HT1080 (cell line): ENCODE measurements around the gene POU4F1. TPM values are rescaled to one million over a fixed set of nuclear protein-coding genes. Genes with fewer than 3 reads are reported as not detected.

ENCODE experiments used
- DNase-seq: peaks from one replicate; pipeline ENCODE4 v3.0.0-alpha.2; 2015; ENCODE audit warnings: low read depth
- total RNA-seq: library from RNA; depleted of rRNA; stranded (reverse); fragments of >200 nt; shearing (Covaris generic); gene quantifications from 2 replicates; pipeline ENCODE4 v1.2.3, GENCODE V29; 2014; rRNA removed

The POU4F1 gene
- total RNA-seq, 1 experiment from 2014 or later: not detected

DNA sequence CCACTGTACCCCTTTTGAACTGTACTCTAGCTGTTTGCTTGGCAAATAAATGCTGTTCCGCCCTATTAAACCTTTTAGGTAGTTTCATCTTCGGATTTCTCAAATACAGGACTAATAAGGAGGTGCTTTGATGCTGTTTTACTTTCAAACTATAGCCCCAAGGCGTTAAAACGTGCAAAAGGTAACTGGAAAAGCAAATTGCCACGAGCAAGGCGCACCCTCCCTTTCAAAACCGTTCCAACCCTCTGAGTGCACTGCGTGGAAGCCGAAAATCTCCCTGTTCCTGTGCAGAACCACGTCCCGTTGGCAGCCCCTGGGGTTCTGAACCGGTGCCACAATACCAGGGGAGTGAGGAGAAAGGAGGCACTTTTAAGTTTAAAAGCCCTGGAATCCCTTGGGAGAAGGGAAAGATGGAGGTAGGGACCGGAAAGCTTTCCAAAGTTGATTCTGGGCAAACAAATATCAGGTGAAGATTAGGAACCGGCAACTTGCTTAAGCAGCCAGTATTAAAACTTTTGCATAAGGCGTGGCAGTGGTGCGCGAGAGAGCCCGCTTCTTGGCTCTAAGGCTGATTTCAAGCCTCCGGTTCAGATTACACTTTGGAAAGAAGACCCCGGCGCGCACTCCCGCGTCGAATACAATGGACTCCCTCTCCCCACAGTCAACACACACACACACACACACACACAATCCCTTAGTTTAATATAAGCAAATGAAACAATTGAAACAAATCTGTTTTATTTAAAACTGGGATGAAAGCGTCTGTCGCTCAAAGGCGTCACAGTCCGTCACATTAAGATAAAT lies 9.5 kb downstream of the POU4F1 start:
- DNase-seq: no peak

DNA sequence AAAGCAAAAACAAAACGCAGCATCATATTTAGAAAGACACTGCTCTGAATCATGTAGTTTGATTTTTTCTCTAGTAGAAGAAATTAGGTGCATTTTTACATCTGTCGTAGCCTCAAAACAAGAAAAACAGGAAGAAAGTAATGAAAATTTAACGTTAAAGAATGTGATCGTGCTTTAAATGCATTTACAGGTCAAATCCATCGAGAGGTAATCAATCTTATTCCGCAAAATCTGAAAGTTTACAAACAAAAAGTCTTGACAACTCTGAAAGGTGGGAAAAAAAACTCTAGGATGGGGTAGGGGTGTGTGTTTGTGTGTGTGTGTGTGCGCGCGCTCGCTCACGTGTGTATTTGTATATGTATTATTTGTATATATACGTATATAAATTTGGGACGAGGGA lies 10.2 kb downstream of the POU4F1 start:
- no peak for DNase-seq

DNA sequence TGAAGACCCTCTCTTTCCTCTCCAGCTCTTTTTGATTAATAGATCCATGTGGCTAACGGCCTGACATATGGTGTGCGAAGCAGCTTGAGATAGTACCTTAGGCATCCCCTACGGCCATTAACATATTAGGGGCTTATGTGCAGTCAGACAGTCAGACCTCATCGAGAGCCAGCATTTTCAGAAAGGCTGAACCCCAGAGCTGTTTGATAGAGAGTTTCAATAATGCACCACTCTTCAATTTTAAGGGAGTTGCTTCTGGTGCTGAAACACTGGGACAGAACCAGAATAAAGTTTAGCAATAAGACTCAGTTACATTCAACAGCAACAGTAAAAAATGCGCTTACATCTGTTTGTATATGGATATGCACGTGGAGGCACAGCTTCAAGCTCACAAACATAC lies 10.8 kb downstream of the POU4F1 start:
- no peak for DNase-seq

DNA sequence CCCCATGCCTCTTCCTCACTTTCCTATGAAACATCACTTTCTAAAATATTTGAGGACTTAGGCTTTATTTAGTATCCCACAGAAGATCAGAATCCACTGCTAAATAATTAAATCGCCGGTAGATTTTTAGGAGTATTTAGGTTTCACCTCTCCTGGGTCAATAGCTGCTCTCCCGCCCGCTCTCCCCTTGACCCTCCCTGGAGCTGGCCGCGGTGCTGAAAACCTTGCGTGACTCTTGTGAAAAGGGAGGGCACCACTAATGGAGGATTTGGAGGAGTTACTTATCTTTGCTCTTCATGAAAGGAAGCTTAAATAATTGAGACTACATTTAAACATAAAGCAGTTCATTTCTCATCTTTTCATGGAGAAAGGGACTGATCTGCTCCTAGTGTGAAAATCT lies 14.1 kb downstream of the POU4F1 start:
- DNase-seq: no peak

DNA sequence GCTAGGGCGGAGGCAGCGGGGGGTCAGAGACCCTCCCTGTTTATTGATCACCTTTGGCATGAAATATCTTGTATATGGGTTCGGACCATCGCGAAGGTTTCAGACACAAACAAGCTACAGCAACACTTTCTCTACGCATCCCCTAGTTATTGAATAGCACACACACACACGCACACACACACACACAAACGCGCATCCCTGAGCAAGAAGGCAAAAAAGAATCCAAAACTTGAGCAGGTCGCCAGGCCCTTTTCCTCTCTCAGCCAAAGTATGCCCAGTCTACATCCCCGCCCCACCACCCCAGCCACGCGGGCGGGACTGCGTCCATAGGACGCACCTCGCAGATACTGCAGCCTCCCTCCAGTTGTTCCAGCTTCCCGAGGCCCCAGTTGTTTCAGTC lies 16.0 kb downstream of the POU4F1 start:
- DNase-seq: no peak

DNA sequence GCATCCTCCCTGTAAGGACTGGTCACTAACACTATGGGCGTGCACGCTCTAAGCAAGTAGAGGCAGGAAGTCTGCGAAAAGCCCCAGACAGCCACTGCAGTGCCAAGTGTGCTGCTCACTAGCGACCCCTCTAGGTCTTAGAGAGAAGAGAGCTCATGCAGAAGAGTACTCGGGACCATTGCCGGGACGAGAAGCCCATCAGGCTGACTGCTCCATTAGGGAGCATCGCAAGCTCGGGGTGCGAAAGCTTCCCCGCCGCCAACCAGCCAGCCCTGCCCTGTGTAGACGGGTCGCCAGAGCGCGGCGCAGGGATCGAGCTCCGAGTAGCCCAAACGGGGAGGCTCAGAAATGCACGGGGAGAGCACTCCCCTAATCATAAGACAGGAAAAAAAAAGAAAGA lies 16.6 kb downstream of the POU4F1 start:
- DNase-seq: no peak

DNA sequence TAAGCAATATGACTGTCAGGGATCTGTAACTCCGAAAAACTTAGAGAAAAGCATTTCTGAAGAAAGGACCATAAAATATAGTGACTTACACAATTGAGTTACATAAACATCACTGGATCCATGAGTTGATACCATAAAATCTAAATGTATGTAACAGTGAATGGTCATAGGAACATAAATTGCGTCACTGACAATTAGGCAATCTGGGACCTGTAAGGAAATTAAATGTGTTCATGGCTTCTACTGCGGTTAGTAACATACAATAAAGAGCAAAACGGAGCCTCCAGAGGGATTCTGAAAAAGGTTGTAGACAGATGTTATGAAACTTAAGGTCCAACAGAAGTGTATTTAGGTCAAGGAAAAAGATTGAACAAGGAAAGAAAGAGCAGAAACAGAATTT lies 27.1 kb downstream of the POU4F1 start:
- no peak for DNase-seq

DNA sequence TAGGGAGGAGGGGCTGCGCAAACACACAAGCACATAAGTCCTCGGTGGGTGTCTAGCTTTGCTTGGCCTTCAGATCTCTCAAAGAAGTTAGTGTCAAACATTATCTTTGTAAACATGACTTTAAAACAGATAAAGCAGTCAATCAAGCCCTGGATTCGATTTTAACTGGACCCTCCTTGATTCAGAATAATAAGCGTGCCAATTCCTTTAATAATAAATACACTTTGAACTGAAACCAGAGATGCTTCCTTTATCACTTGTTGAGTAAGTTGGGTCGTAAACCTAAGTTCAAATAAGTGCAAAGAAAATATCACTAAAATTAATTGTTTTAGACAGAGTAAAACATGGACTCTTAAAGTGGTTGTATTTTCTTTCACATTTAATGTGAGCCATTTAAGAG lies 30.9 kb downstream of the POU4F1 start:
- no peak for DNase-seq

DNA sequence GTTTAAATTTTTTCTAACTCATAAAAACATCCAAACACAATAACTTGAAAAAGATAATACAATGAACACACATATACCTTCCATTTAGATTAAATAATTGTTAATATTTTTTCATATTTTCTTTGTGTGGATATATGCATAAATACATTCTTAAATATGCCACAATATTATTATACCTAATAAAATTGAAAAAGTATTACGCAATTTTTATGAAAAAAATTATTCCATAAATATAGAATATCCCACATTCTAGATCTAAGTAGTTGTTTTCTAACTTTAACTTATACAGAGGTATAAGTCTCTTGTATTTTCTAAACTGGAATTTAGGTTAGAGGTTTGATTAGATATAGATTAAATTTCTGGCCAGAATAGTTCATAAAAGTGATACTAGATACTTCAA lies 34.3 kb downstream of the POU4F1 start:
- DNase-seq: no peak

DNA sequence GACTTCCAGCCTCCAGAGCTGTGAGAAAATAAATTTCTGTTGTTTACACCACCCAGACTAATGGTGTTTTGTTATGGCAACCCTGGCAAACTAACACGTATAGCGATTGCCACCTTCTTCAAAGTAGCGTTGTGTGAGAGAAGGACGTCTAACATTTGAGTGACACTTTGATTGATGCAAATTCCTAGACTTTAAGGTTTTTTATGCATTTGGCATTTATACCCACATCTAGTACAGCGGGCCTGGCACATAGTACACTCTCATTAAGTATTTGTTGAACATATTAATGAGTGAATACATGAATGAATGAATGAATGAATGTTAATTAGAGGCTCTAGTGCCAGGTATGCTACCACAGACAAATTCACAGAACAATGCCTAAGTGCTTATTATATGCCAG lies 36.7 kb downstream of the POU4F1 start:
- DNase-seq: no peak

DNA sequence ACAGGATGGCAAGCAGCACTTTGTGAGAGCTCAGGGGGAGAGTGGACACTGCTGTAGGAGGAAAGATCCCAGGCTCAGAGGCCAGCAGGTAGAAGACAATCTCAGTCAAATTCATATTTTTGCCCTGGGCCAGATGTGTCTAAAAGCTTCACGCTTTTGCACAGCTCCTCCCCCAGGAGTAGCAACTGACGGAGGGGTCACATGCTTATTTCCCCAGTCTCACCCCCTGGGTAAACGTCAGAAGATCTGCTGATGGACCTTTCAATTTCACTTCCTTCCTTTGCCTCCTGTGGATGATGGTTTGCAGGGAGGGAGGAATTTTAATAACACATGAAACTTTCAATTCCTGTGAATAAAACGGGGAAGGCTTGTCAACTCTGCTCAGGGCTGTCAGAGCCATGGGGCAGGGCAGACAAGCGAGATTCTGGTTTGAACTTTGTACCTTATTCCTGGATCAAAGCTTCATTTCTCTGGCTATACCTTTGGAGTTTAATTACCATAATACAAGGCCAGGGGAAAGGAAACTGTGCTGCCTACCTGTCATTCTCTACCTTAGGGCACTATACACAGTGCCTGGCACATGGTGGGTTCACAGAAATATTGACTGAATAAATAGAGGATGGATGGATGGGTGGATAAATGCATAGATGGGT lies 41.0 kb downstream of the POU4F1 start:
- DNase-seq: no peak

Other genes starting within 250 kb of the POU4F1 start
- gene OBI1, start 55.6 kb upstream of the POU4F1 start, total RNA-seq: 16.9 and 21.0 TPM in 2 replicates